ENCODE data around the gene CD1D. TPM values are rescaled to one million over a fixed set of nuclear protein-coding genes. Genes with fewer than 3 reads are reported as not detected.

The CD1D gene
- total and polyA plus RNA-seq, 4 donors = 1.1 to 8.4 (median 4.0) TPM

- H3K27ac ChIP-seq (ENCODE audit: low read depth in 1 of 2, low read length in 2 of 2) = no peak overlapping the region
- H3K9ac ChIP-seq (ENCODE audit: low read depth in 1 of 2, low read length in 2 of 2) = no peak overlapping the region
- DNase-seq (ENCODE audit: low spot score) = no peak
- H3K4me1 ChIP-seq (ENCODE audit: control insufficient read depth in 4 of 4, insufficient read depth in 4 of 4, low read length in 3 of 4) = peaks cover 0 to 13% (median 4%) of the 10 kb centered on the region in 4 donors
- 76% methylated on average over 2 of the region's 2 CpGs for WGBS
- no peaks in the 10 kb centered on the region for H3K27me3 ChIP-seq (ENCODE audit: control insufficient read depth in 4 of 4, insufficient read depth in 4 of 4, low read length in 3 of 4)
- no peaks in the 10 kb centered on the region for H3K36me3 ChIP-seq (ENCODE audit: control insufficient read depth in 4 of 4, insufficient read depth in 3 of 4, low read depth in 1 of 4, low read length in 3 of 4)
- TF ChIP-seq FOXA2 (IDR thresholded peaks at IDR 0.05) (no peak), YY1 (IDR thresholded peaks at IDR 0.05) (no peak)
- H3K4me3 ChIP-seq (ENCODE audit: low read depth in 1 of 3, low read length in 3 of 3) = no peak overlapping the region
- no peaks in the 10 kb centered on the region for H3K9me3 ChIP-seq (ENCODE audit: control insufficient read depth in 4 of 4, low read length in 3 of 4)
Observed at GRCh38 chr1:158147401-158147800, 33.3 kb upstream of the CD1D start.

GRCh38 chr1:158147869-158148268 lies 32.8 kb upstream of the CD1D start:
- no peak for TF ChIP-seq YY1 (IDR thresholded peaks at IDR 0.05)
- no peak for TF ChIP-seq RAD21 (IDR thresholded peaks at IDR 0.05)
- no peak for TF ChIP-seq ZBTB33 (IDR thresholded peaks at IDR 0.05)
- no peak for TF ChIP-seq ATF3 (IDR thresholded peaks at IDR 0.05)
- no peak for DNase-seq (ENCODE audit: low spot score)
- Histone ChIP-seq H3K4me1 (ENCODE audit: control insufficient read depth in 4 of 4, insufficient read depth in 4 of 4, low read length in 3 of 4) (peaks cover 0 to 13% (median 4%) of the 10 kb centered on the region in 4 donors), H3K27ac (ENCODE audit: low read depth in 1 of 2, low read length in 2 of 2) (no peak overlapping the region), H3K9me3 (ENCODE audit: control insufficient read depth in 4 of 4, low read length in 3 of 4) (no peaks in the 10 kb centered on the region), H3K36me3 (ENCODE audit: control insufficient read depth in 4 of 4, insufficient read depth in 3 of 4, low read depth in 1 of 4, low read length in 3 of 4) (no peaks in the 10 kb centered on the region), H3K27me3 (ENCODE audit: control insufficient read depth in 4 of 4, insufficient read depth in 4 of 4, low read length in 3 of 4) (no peaks in the 10 kb centered on the region), H3K4me3 (ENCODE audit: low read depth in 1 of 3, low read length in 3 of 3) (no peak overlapping the region), H3K9ac (ENCODE audit: low read depth in 1 of 2, low read length in 2 of 2) (no peak overlapping the region)
- 79% methylated on average over 3 of the region's 3 CpGs for WGBS

- no peaks in the 10 kb centered on the region for H3K9me3 ChIP-seq (ENCODE audit: control insufficient read depth in 4 of 4, low read length in 3 of 4)
- DNase-seq (ENCODE audit: low spot score) = no peak
- TF ChIP-seq REST (IDR thresholded peaks at IDR 0.05) (no peak), FOXA1 (IDR thresholded peaks at IDR 0.05) (no peak), JUND (IDR thresholded peaks at IDR 0.05) (no peak)
- H3K27ac ChIP-seq (ENCODE audit: low read depth in 1 of 2, low read length in 2 of 2) = peak overlapping the region; percentile 7 to 8
- WGBS = 73% methylated on average over 1 of the region's 1 CpG
- H3K4me3 ChIP-seq (ENCODE audit: low read depth in 1 of 3, low read length in 3 of 3) = no peak overlapping the region
- H3K27me3 ChIP-seq (ENCODE audit: control insufficient read depth in 4 of 4, insufficient read depth in 4 of 4, low read length in 3 of 4) = no peaks in the 10 kb centered on the region
- H3K4me1 ChIP-seq (ENCODE audit: control insufficient read depth in 4 of 4, insufficient read depth in 4 of 4, low read length in 3 of 4) = peaks cover 0 to 13% (median 4%) of the 10 kb centered on the region in 4 donors
- H3K36me3 ChIP-seq (ENCODE audit: control insufficient read depth in 4 of 4, insufficient read depth in 3 of 4, low read depth in 1 of 4, low read length in 3 of 4) = no peaks in the 10 kb centered on the region
- no peak overlapping the region for H3K9ac ChIP-seq (ENCODE audit: low read depth in 1 of 2, low read length in 2 of 2)
Observed at GRCh38 chr1:158148468-158148867, 32.2 kb upstream of the CD1D start.

Data from liver (tissue), 9 donors.